Measurements from ENCODE around the gene SEMA3F.

The SEMA3F gene

DNA sequence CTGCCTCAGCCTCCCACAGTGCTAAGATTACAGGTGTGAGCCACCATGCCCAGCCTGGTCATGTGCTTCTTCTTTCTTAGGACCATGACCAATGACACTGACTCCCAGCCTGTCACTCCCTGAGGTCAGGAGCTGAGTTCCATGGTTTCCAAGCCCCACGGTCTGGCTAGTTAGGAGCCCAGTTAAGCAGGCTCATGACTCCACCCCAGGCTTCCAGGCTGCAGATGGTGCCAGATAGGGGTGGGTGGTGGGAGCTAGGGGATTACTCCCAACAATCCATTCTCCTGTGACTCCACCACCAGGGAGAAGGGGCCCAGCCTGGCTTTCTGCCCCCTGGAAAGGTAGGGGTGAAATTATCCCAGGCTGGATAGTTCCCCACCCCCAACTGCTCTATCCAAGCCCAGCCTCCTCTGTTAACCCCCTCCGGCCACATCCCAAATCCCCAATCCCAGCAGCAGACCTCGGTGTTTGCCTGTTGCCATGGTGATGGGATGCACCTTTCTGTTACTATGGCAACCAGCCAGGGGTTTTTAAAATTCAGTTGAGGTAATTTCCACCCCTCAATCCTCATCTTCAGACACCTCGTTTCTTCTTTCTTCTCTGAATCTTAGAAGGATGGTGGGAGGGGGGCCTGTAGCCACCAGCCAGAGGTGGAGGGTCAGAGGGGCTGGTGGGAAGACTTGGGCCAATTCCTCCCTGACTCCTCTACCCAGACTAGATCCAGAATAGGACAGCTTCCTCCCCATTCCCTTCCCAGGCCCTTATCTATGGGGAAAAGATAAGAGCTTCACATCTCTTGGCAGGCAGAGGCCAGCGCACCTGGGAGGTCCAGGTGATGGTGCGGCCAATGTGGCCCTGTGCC is 22.5 kb upstream of the SEMA3F start:
- no peak for DNase-seq

DNA sequence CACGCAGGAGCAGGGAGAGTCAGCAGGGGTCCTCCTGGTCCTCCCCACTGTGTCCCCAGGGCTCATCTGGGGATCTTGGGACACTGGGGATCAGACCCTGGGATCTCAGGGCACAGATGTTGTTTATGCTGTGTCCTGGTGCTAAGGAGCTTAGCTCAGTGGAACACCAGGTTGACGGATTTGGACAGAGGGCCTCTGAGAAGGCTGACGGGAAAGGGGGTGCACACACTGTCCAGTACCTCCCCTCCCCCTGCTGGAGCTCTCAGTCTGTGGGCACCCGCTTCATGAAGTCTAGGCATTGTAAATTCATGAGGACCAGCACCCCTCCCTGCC is 21.9 kb upstream of the SEMA3F start:
- DNase-seq, result no peak

DNA sequence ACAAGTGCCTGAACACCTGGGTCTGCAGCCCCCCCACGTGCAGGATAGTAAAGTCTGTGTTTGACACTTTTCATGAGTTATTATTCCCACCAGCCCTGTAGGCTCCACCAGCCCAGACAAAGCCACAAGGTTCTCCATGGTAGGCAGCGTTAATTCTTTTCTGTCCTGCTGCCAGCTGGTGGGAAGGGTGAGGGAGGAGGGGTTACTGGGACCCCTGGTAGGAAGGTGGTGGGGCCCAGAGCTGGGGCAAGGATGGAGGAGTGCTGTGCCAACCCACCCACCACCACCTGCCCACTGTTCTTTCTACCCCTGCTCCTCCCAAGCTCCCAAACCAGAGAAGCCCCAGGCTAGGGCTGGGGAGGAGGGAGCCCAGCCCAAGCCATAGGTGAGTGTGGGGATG is 20.8 kb upstream of the SEMA3F start:
- no peak for DNase-seq

DNA sequence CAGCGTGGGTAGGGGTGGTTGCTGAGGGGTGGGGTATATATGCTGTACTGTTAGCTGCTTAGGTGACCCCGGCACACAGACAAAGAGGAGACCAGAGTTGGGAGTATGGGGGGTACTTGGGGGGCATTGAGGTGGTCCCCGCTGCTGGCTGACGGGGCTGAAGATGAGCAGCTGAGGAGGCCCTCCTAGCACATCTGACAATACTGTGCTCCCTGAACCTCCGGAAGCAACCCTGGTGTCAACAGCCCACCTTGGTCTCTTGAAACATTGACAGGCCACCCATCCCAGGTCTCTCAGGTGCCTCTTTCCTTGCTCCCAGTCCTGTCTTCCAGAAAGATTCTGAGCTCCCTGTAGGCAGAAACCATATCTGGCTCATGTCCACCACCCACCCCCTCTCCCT is 19.2 kb upstream of the SEMA3F start:
- no peak for DNase-seq

DNA sequence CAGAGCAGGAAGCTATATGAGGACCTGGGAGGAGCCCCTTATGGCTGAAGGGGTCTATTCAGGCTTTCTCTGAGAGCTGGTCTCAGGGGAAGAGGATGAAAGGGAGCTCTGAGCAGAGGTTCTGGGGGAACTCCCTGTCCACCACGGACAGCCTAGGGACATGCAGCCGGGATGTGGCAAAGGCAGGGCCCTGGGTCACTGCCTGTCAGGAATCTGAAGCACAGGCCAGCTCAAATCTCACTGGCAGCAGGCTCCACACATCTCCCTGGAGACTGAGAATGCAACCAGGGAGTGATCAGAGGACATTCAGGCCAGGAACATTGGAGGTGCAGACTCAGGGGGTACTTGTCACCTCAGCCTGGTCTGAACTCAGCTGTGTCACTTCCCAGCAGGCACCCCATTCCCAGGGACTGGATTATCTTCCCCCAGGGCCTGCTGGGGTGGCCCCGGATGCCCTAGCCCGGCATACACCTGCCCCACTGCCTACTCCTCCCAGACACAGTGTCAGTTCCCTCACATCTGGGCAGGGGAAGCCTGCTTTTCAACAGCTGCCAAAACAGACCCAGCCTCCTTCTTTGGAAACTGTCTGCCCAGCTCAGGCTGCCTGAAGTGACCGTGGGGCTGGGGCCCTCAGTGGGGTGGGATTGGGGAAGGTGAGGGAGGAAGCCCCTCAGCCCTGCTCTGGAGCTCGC is 18.3 kb upstream of the SEMA3F start:
- DNase-seq, result no peak

DNA sequence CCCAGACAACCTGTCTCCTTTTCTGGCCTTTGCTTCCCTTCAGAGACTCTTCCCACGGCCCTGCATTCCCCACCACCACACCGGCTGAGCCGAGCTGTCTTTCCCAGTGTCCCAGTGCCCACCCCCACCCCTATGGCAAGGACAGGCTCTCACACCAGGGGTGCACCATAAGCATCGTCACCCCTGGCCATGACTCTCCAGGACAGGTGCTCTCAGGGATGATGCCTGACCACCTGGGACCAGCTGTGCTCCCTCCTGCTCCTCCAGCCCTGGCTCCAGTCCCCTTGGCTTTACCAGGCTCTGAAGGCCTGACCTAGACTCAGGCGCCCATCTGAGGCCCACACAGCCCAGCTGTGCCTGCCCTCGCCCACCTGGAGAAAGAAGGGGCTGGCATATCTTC is 17.6 kb upstream of the SEMA3F start:
- DNase-seq, result no peak

DNA sequence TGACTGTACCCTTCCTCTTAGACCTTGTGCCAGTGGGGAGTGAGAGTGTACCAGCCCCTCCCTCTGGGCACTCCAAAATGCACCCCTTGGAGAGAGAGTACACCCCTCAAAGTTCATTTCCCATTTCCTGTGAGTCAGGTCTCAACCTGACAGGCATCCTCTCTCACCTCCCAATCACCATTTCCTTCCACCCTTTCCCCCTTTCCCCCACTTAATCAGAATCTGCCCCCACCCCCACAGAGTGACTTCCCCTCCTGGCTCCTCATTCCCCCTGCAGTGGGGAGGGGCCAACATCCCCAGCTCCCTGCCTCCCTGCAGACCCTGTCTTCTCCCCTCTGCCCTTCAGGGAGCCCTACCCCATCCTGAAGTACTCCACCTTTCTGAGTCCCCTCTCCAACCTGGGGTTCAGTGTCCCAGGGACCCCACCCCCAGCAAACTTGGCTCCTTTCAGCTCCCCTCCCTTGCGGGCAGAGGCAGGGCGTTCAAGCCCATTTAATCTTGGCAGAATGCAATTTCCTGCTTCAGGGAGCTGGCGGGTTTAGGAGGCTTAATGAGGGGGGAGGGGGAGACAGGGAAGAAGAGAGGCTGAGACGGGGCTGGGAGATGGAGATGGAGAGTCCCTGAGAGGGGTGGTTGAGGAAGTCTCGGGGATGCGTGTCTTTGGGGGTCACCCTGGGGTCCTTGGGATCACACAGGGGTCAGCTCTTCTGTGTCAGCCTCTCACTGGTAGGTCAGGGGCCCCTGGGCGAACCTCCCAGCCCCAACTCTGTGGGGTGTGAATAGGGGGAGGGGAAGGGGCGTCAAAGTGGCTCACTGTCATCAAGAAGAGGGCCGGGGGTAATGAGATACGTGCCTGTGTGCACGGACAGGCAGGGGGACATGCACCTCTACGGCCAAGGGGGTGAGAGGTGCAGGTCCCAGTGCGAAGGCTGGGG is 16.6 kb upstream of the SEMA3F start:
- DNase-seq, result no peak

DNA sequence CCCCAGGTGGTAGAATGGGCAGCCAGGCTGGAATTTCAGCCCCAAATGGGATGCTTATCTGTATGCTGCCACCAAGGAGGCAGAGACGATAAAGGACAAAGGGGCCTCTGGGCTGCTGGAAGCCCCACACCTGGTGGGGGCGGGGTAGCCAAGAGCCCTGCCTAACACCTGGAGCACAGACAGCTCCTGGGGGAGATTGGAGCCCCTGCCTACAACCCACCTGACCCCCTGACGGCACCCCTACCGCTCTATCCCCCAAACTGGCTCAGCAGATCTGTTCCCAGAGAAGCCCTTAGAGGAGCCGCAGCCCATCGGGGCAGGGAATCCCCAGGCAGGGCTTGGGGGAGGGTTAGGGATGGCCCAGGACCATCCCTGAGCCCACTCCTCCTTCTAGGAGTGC is 15.8 kb upstream of the SEMA3F start:
- no peak for DNase-seq

DNA sequence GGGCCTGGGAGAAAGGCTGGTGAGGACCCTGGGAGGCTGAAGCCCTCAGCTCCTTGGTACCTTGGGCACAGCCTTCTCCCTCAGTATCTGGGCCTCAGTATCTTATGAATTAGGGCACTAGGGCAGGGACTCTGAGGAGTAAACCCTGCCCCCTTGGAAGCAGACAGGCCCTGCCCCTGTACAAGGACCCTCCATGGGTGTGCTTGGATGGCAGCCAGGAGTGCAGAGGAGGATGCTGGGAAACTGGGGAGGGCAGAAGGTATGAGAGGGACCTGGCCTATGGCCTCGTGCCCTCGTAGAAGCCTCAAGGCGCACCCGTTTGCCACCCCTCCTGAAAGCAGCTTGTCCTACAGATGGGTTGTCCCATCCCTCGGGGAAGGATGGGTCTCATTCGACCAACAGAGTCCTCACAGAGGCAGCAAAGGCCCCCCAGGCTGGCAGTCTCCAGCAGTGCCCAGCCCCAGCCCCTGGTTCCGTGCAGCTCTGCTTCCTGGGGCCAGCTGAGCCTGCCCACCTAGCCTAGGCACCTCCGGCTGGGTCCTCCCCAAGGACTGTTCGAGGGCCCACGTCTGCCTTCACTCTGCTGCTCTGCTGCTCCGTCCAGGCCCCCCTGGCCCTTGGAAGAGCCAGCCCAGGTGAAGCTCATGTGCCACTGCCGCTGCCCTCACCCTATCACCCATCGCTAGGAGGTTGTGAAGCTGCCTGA is 15.3 kb upstream of the SEMA3F start:
- no peak for DNase-seq

DNA sequence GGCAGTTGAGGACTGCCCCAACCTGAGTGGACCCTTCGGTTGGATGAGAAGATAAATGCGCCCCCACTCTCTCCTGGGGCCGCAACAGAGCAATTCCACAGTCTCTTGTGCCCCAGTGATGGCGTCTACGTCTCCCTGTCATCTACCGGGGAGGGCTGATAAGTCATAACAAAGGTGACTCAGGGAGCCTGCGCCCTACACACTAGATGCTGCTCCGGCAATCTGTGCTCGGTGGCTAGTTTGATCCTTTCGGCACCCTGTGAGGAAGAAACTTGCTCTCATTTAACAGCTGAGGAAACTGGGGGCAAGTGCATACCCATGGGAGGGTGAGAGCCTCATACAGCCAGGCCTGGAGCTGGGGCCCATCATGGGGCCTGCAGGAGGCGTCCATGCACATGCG is 14.1 kb upstream of the SEMA3F start:
- DNase-seq, result no peak

DNA sequence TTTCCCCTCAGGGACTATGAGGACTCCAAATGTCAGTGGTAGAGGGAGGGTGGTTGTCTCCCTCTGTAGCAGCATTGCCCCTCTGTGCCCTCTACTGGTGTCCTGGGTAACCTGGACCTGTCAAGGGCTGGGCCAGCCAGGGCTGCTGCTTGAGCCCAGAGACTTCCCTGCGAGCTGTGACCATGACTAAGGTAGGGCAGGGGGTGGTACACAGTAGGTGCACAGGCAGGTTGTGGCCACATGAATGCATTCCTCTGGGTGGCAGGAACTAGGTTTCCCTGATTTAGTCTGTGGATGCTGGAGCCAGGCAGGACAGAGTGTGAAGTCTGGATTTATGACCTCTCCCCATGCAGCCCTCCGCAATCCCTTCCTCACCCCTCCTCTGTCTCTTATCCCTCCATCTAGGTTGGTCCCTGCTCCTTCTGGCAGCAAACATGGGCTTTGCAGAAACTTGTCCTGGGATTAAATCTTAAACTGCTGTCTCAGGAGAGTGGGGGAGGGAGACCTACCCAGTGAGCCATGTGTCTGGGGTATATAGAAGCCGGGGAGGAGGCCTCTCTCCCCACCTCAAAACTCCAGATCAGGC is 8.7 kb upstream of the SEMA3F start:
- no peak for DNase-seq

DNA sequence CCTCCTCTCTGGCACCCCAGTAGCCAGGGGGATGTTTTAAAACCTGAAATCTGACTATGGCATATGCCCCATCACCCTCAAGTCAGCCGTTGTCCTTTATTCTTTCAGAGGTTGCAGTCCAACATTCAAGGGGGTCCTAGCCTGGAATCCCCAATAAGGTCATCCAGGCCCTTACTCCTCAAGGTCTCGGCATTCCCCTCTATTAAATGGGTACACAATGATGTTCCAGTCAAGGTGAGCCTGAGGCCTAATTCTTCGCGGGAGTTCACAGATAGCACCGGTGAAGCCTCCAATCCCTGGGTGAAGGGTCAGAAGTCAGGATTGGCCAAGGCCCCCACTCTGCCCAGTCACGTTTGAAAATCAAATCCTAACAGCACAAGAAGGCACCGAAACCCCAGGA is 8.1 kb upstream of the SEMA3F start:
- DNase-seq, result no peak

DNA sequence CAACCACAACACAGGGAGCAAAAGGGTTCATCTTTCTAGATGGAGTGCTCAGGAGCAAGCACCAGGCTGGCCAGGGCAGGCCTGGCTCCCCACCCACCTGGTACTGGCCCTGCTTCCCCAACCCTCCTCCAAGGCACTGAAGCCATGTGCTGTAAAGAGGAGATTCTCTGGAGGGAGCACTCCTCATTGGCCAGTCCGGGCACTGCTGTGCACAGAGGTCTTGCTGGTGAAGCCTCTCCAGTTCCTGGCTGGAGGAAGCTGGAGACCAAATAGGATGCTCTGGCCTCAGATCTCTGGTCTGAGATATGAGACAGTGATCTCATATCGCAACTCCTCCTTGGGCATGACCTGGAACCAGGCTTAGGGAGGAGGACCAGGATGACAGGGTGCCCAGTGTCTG is 7.7 kb upstream of the SEMA3F start:
- no peak for DNase-seq

DNA sequence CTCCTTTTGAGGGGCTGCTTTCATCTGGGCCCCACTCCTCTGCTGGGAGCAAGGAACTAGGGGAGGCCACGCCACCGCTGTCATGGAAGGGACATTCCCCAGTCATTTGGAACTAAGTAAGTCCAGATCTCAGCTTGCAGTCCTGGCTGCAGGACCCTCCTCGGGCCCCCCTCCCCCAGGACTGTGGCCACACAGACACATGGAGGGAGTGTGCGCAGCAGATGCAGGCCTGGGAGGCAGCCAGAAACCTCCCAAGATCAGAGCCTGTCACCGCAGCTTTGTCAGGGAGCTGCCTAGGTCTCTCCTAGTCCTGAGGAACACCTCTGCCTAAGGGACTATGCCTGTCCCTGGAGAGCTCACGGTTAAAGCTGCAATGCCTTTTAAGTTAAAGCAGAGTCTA is 7.3 kb upstream of the SEMA3F start:
- no peak for DNase-seq

DNA sequence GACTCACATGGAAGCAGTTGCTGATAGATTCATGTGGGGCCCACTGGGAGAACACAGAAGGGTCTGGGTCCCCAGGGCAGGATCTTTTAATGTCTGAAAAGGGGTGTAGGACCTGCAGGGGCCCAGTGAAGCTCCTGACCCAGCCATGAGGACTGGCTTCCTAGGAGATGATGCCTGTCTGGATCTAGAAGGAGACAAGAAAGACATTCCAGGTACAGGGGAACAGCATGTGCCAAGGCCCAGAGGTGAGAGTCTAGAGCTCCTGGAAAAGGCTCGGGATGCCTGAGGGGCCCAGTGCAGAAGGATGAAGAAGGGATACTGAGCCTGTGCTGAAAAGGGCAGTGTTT is 4.7 kb upstream of the SEMA3F start:
- no peak for DNase-seq

DNA sequence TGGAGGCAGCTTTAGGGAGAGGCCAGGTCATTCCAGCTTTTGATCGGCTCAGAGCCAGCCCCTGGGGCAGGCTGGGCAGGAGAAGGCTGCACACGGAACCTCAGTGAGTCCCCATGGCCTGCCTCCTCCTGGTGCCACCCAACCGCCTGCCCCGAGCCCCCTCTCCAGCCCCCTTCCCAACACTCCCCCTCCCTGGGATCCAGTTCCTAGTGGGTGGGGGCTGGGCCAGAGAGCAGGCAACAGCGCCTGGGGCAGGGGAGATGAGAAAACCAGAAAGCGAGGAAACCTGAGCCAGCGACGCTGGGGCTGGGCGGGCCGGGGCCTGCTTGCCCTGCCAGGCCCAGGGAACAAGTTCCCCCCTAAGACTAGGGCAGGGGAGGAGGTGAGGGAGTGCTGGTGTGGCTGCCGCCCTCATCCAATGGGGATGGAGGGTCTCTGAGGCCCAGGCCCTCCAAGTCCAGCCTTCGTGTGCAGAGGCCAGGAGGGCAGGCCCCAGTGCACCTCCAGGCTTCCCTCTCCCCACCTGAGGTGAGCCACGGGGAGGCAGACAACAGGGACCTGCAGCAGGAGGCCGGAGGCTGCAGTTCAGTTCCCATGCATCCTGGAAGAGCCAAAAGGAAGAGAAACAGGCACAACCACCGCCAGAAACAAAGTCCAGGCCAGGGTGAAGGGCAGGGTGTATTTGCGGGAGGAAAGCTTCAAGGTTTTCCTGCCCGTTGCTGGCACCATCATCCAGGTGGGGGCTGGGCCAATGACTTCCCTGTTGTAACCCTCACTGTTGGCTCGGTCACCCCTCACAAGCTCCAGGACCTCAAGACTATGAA is 4.0 kb upstream of the SEMA3F start:
- no peak for DNase-seq

DNA sequence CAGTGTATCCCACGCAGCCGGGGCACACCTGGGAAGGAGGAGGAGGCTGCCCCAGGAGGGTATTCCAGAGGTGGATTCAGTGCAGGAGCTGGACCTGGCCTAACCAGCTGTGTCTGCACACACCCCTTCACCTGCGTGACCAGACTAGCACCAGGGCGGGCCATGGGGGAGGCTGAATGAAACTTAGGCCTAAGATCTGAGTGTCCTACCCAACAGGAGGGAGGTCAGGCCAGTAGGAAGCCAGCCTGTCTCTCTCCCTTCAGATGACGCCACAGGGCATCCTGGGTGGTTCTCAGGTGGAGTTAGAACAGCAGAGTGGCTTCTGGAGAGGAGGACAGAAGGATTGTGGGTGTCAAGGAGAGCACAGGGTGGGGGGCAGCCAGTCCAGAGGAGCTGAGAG is 3.4 kb upstream of the SEMA3F start:
- no peak for DNase-seq

DNA sequence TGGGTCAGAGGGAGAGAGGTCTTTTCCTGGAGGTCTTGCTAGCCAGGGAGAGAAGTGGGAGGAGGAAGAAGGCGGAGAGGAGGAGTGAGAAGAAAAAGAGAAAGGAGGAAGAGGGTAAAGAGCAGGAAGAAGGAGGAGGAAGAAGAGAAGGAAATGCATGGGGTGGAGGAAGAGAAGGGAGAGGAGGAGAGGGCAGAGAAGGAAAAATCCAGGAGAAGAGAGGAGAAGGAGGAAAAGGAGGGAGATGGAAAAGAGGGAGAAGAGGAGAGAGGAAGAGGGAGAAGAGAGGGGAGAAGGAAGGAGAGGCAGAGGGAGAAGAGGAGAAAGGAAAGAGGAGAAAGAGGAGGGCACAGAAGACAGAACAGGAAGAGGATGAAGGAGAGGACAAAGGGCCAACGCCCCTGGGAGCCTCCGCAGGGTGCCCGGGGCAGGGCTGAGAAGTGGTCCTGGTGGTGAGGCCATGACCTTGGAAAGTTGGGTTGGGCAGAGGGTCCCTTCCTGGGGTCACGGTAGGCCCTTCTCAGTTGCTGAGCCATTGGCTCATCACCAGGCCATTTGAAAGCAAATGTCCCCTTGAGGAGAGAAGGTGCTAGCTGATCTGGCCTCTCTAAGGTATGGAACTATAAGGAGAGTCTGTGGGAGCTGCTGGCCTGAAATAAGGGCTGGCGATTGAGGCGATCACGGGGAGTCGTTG is 1.2 kb upstream of the SEMA3F start:
- no peak for DNase-seq

DNA sequence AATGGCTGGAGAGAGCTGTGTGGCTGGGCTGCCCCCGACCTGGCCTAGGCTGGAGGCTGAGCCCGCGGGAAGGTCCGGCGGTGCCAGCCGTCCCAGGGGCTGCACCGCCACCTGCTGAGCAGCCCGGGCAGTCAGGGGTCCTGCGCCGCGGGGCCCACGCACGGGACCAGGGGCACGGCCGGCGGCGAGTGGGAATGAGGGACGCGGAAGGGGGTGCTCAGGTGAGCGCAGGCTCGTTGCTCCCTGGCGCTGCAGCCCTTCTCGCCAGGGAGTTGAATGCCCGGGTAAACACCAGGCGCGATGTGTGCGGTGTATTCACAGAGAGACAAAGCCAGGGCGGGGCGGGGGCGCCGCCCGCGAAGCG is 666 bp upstream of the SEMA3F start:
- DNase-seq, result no peak

DNA sequence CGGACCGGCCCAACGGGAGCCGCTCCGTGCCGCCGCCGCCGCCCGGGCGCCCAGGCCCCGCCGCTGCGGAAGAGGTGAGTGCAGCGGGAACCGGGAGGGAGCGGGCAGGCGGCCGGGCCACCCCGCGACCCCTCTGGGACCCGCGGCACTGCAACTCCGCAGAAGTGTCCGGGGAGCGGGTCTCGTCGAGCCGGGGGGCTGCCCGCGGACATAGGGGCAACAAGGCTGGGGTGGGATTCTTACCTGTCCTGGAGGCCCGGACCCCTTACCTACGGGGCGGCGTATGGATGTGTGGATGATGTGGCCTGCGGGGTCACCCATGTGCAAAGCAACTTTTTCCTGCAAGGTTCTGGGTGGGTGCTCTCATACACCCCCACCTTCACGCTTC is 361 bp downstream of the SEMA3F start:
- no peak for DNase-seq

DNA sequence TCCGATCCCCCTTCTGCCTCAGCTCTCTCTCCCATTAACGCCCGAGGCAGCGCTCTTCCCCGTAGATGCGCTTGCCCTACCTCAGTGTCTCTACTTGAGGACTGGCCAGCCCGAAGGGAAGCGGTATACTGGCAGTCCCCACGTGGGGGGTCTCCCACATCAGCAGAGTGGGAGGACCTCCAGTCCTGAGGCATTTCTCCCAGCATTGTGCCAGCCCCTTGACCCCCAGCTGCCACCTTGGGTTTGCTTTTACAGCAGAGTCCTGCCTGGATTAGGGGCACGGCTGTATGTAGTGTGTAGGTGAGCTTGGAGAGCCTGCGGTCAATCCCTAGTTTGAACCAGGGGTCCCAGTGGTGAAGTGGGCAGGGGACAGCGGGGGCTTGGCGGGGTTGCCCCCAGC is 767 bp downstream of the SEMA3F start:
- DNase-seq, result no peak

All from activated CD4-positive, alpha-beta T cell treated with anti-CD3 and anti-CD28 coated beads, Interleukin-2, amount 50 U/mL, for 4 hours (primary cell).